IMR-90 (cell line): ENCODE measurements around the gene RSPH9.

Source experiments
- BHLHE40 ChIP-seq: fragments of 150-350 bp; IDR thresholded peaks from 2 replicates; pipeline ENCODE4 v1.6.1; 2016; ENCODE audit warnings: mild to moderate bottlenecking, low read depth, low read length
- CEBPB ChIP-seq: IDR thresholded peaks from 2 replicates; pipeline ENCODE4 v1.6.1; 2012; ENCODE audit warnings: low read depth, low read length, improper control_type of control experiment
- CHD1 ChIP-seq: IDR thresholded peaks from 2 replicates; pipeline ENCODE4 v1.6.1; 2012; ENCODE audit warnings: low read depth, low read length, improper control_type of control experiment
- MAFK ChIP-seq: IDR thresholded peaks from 2 replicates; pipeline ENCODE4 v1.6.1; 2012; ENCODE audit warnings: low read depth, low read length, improper control_type of control experiment
- MAZ ChIP-seq: IDR thresholded peaks from 2 replicates; pipeline ENCODE4 v1.6.1; 2012; ENCODE audit warnings: low read depth, mild to moderate bottlenecking, low read length, improper control_type of control experiment, moderate library complexity, borderline replicate concordance
- MXI1 ChIP-seq: IDR thresholded peaks from 2 replicates; pipeline ENCODE4 v1.6.1; 2012; ENCODE audit warnings: low read depth, mild to moderate bottlenecking, low read length, moderate library complexity, borderline replicate concordance
- POLR2A ChIP-seq: IDR thresholded peaks from 2 replicates; pipeline ENCODE4 v1.6.1; 2012; ENCODE audit warnings: mild to moderate bottlenecking, low read depth, low read length
- RAD21 ChIP-seq: IDR thresholded peaks from 2 replicates; pipeline ENCODE4 v1.6.1; 2012; ENCODE audit warnings: low read length, improper control_type of control experiment
- RCOR1 ChIP-seq: IDR thresholded peaks from 2 replicates; pipeline ENCODE4 v1.6.1; 2012; ENCODE audit warnings: mild to moderate bottlenecking, low read length, improper control_type of control experiment; ENCODE audit not compliant: insufficient replicate concordance
- RFX5 ChIP-seq: IDR thresholded peaks from 2 replicates; pipeline ENCODE4 v1.8.0; 2012; ENCODE audit warnings: low read depth, mild to moderate bottlenecking, low read length, moderate library complexity
- TF ChIP-seq, protein P1 (sequence below): conservative IDR thresholded peaks from 2 replicates; pipeline ENCODE4 v1.5.1; 2012; ENCODE audit warnings: mild to moderate bottlenecking, low read depth, low read length, improper control_type of control experiment
- TF ChIP-seq, protein P2 (sequence below): fragments of 150-350 bp; IDR thresholded peaks from 2 replicates; pipeline ENCODE4 v1.6.1; 2017; ENCODE audit warnings: mild to moderate bottlenecking, antibody characterized with exemption, low read length, low read depth
- TF ChIP-seq, protein P3 (sequence below): fragments of 150-350 bp; IDR thresholded peaks from 2 replicates; pipeline ENCODE4 v1.6.1; 2016; ENCODE audit warnings: low read depth, mild to moderate bottlenecking, low read length, moderate library complexity, borderline replicate concordance

DNA sequence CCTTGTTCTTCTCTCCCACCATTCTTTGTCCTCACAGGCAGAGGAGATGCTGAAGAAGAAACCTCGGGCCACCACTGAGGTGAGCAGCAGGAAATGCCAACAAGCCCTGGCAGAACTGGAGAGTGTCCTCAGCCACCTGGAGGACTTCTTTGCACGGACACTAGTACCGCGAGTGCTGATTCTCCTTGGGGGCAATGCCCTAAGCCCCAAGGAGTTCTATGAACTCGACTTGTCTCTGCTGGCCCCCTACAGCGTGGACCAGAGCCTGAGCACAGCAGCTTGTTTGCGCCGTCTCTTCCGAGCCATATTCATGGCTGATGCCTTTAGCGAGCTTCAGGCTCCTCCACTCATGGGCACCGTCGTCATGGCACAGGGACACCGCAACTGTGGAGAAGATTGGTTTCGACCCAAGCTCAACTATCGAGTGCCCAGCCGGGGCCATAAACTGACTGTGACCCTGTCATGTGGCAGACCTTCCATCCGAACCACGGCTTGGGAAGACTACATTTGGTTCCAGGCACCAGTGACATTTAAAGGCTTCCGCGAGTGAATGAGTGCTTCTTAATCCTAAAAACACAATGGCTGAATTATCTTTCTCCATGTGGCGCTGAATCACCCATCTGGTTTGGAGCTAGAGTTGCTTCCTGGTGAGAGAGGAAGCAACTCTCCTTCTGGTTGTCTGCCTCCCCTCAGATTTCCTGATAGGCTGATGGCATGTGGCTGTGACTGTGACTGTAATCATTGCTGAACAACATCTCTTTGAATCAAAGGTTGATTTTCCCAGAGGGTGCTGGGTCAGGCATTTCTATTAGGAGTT is 4.6 kb upstream of the RSPH9 start:
- TF ChIP-seq, protein P1, sequence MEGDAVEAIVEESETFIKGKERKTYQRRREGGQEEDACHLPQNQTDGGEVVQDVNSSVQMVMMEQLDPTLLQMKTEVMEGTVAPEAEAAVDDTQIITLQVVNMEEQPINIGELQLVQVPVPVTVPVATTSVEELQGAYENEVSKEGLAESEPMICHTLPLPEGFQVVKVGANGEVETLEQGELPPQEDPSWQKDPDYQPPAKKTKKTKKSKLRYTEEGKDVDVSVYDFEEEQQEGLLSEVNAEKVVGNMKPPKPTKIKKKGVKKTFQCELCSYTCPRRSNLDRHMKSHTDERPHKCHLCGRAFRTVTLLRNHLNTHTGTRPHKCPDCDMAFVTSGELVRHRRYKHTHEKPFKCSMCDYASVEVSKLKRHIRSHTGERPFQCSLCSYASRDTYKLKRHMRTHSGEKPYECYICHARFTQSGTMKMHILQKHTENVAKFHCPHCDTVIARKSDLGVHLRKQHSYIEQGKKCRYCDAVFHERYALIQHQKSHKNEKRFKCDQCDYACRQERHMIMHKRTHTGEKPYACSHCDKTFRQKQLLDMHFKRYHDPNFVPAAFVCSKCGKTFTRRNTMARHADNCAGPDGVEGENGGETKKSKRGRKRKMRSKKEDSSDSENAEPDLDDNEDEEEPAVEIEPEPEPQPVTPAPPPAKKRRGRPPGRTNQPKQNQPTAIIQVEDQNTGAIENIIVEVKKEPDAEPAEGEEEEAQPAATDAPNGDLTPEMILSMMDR: no peak
- no peak for TF ChIP-seq POLR2A
- TF ChIP-seq CHD1: no peak
- TF ChIP-seq, protein P2, sequence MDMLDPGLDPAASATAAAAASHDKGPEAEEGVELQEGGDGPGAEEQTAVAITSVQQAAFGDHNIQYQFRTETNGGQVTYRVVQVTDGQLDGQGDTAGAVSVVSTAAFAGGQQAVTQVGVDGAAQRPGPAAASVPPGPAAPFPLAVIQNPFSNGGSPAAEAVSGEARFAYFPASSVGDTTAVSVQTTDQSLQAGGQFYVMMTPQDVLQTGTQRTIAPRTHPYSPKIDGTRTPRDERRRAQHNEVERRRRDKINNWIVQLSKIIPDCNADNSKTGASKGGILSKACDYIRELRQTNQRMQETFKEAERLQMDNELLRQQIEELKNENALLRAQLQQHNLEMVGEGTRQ: no peak
- no peak for TF ChIP-seq CEBPB
- no peak for TF ChIP-seq BHLHE40
- no peak for TF ChIP-seq RAD21
- TF ChIP-seq, protein P3, sequence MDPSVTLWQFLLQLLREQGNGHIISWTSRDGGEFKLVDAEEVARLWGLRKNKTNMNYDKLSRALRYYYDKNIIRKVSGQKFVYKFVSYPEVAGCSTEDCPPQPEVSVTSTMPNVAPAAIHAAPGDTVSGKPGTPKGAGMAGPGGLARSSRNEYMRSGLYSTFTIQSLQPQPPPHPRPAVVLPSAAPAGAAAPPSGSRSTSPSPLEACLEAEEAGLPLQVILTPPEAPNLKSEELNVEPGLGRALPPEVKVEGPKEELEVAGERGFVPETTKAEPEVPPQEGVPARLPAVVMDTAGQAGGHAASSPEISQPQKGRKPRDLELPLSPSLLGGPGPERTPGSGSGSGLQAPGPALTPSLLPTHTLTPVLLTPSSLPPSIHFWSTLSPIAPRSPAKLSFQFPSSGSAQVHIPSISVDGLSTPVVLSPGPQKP: no peak
- no peak for TF ChIP-seq MAFK
- no peak for TF ChIP-seq RCOR1
- TF ChIP-seq RFX5: no peak
- TF ChIP-seq MAZ: no peak
- no peak for TF ChIP-seq MXI1
